Stimulated activated CD8-positive, alpha-beta memory T cell treated with anti-CD3 and anti-CD28 coated beads, Interleukin-4, amount 100 ng/mL, for 1 hour (primary cell): ENCODE data around the gene CD79B.
"Not testable (repeated sequence)": the region's sequence is repeated elsewhere in the genome, so short reads cannot be mapped to it uniquely, and the experiment has no call there.

Experiments used
- DNase-seq, 2 donors: peaks; one replicate each; pipeline ENCODE4 v3.0.0-alpha.2; 2020; ENCODE audit warnings: low read depth in 2 of 2, low spot score in 1 of 2

CD79B gene

DNA sequence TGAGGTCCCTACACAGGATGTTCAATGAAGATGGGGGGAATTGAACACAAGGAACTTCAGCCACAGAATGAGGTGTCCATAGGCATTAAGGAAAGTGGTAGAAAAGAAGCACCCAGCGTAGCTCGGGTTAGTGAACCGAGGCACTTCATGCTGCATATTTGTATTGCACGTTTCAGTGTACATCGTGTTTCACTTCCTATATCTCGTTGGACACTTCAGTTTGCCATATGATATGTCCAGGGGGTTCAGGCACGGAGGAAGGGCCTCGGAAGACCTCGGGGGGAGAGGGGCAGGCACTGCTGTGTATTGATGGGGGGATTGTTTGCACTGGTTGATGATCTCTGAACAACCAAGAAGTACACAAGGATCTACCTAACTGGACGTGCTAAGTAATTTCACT, 16.4 kb downstream of the CD79B start:
- not testable (repeated sequence) for DNase-seq

DNA sequence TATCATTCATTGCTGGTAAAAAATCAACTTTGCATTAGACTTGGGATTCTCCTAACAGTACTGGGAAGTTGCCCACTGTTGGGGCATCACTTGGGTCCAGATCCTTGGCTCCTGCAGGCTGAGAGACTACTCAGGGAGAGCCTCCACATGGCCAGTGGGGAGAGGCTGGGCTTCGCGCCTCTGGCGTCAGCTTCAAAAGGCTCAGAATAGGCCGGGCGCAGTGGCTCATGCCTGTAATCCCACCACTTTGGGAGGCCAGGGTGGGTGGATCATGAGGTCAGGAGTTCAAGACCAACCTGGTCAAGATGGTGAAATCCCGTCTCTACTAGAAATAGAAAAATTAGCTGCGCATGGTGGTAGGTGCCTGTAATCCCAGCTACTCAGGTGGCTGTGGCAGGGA, 17.7 kb downstream of the CD79B start:
- no peak for DNase-seq

DNA sequence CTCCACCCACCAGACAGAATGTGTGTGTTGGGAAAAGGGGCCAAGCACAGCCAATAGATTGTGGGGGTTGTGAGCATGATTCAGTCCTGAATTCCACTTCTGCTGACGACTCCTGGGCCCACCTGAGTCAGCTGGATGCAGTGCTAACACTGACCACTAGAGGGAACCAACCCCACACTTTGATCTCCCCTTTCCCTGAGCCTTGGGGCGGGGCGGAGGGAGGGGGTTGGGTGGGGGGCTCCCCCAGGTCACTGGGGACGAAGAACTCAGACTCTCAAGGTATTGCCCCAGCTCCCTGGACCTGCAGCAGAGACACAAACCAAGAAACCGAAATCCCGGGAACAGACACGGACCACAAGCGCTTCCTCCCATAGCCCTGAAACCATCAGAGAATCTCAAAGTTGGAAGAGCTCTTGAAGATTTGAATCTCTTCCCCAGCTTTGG, 20.5 kb downstream of the CD79B start:
- DNase-seq, result peak; percentile 44 to 47

DNA sequence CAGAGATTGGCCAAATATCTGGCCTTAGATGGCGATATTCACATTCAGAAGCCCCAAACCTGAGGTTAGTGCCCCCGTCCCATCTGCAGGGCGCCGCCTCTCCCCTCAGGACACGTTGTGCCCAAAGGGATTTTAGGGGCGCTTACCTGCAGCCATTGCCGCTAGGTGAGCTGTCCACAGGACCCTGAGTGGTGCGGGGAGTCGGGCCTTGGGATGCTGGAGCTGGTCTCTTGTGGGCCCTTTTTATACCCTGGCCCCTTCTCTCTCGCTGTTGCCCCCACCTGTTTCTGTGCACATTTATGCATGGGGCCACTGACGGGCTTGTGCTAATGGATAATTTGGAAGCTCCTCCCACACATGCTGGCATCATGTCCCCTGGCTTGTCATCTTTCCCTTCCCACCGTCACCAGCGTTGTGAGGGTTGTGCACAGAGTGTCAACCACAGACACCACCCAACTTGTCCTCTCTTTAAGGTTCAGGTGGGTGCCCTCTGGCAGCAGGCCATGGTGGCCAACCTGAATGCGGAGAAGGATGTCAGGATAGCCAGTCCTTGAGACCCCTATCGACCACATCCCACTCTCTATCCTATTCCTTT, 21.0 kb downstream of the CD79B start, which contains the start of gene CSHL1:
Gene CSHL1 (minus strand): TSS at position 218 of the 595 bp plus-strand sequence. CDS start 62 bp downstream, at position 156.
- no peak for DNase-seq

DNA sequence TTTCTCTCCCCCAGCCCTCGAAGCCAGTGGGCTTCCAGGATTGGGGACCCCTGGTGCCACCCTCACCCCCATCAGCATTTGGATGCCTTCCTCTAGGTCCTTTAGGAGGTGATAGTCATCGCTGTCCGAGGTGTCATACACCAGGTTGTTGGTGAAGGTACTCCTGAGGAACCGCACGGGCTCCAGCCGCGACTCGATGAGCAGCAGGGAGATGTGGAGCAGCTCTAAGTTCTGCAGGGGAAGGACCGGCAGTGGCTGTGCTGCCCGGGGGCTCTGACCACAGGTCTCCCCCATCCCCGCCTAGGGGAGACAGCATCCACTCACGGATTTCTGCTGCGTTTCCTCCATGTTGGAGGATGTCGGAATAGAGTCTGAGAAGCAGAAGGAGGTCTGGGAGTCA, 22.0 kb downstream of the CD79B start:
- no peak for DNase-seq

DNA sequence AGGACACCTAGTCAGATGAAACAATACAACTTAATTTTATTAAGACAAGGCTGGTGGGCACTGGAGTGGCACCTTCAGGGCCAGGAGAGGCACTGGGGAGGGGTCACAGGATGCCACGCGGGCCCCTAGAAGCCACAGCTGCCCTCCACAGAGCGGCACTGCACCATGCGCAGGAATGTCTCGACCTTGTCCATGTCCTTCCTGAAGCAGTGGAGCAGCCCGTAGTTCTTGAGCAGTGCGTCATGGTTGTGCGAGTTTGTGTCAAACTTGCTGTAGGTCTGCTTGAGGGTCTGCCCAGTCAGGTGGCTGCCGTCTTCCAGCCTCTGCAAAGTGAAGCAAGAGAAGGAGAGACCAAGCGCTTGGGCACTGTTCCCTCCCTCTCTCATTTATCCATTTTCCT, 22.5 kb downstream of the CD79B start:
- DNase-seq, result not testable (repeated sequence)

DNA sequence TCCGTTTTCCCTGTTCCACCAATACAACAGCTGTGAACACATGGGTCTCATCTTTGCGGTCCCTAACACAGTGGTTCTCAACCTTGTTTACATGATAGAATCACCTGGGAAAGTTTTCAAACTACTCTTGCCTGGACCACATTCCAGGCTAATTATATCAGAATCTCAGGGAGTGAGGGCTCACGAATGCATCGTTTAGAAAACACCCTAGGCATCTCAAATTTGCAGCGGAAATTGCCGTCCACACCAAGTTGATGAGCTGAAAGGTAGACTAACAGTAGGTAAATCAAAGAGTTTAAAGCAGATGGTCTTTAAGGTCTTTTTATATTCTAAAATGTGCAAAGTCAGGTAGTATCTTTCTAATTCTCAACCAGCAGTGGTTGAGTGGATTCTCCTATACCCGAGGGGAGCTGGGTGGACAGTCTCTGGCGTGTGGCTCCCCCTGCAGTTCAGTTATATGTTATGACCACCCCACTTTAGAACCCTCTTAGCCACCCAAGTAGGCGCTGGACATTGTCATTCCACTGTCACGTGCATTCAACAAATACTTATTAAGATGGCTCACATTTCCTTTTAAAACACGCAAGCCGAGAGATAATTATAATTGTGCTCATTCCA, 24.9 kb downstream of the CD79B start:
- not testable (repeated sequence) for DNase-seq

DNA sequence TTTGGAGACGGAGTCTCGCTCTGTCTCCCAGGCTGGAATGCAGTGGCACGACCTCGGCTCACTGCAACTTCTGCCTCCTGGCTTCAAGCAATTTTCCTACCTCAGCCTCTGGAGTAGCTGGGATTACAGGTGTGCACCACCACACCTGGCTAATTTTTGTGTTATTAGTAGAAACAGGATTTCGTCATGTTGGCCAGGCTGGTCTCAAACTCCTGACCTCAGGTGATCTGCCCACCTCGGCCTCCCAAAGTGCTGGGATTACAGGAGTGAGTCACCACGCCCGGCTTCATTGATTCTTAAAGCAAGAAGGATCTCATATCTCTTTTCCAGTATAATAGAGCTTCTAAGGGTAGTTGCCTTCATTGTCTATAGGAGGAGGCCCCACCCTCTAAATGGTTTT, 27.3 kb downstream of the CD79B start:
- DNase-seq, result not testable (repeated sequence)

DNA sequence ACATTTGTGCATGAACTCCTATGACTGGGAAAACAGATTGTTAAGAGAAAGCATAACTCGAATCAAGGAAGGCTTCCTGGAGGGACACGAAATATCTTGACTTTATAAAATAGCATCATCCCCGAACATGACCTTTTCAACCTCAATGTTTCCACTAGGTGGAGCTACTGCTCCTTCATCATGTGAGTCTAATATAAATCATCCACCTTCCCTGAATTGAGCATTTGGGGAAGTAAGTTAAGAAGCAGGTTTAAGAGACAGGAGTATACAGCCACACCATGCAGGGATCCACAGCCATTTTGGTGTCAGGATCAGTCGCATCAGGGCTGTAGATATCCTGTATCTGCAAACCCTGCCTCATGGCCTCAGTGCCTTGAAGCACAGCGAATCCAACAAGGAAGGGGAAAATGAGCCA, 28.3 kb downstream of the CD79B start:
- not testable (repeated sequence) for DNase-seq

DNA sequence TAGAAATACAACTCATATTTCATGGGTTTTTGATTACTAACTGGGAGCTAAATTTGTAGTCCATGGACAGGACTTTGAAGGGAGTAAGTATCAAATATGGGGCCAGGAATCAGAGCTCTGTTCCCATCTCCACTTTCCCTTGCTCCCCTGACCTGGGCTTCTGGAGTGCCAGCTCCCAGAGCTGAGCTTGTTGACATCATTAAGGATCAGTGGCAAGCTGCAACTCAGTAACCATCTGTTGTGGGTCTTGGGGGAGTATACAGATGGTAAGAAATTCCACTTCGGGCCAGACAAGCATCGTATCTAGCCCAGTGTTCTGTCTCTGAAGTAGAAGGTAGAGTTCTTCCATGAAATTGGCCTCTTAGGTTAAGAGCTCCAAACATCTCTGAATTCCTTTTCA, 30.2 kb downstream of the CD79B start:
- DNase-seq, result not testable (repeated sequence)

DNA sequence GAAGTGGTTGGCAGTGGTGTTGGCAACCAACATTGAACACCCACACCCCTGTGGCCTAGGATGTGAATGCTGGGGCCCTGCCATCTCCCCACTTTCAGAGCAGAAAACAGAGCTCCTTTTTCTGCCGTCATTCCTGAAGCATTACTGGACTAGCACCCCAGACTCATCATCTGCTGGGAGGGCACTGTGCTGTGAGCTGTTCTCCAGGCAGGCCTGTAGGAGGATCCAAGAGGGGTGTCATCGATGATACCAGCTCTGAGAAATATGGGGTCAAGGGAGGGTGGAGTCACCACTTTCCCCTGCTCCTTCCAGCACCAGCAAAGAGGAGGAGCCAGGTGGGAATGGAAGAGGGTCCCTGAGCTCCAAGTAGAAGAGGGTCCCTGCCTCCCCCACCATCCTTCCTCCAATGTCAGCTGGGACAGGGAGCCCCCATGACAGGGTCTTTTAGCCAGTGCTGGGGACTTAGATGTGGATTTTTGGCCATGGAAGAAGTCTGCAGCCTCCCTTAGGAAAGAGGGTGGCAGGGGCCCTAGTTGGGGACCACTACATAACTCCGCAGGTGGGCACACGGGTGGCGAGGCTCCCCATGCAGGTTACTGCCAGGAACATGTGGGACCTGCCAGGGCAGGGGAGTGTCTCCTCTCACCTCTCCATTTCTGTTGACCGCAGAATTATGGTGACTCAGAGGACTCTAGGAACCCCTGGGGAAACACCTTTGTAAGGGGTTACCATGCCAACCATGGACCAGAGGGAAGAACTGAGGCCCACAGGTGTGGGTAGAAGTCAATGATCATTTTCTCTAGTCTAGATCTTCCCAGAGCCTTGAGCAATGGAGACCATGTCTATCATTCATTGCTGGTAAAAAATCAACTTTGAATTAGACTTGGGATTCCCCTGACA, 33.0 kb downstream of the CD79B start:
- DNase-seq, result not testable (repeated sequence)

DNA sequence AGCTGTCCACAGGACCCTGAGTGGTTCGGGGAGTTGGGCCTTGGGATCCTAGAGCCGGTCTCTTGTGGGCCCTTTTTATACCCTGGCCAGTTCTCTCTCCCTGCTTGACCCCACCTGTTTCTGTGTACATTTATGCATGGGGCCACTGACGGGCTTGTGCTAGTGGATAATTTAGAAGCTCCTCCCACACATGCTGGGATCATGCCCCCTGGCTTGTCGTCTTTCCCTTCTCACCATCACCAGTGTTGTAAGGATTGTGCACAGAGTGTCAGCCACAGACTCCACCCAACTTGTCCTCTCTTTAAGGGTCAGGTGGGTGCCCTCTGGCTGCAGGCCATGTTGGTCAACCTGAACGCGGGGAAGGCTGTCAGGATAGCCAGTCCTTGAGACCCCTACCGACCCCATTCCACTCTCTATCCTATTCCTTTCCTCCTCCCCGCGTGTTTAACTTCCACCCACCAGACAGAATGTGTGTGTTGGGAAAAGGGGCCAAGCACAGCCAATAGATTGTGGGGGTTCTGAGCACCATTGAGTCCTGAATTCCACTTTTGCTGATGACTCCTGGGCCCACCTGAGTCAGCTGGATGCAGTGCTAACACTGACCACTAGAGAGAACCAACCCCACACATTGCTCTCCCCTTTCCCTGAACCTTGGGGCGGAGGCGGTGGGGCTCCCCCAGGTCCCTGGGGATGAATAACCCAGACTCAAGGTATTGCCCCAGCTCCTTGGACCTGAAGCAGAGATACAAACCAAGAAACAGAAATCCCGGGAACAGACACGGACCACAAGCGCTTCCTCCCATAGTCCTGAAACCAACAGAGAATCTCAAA, 35.4 kb downstream of the CD79B start, which contains the start of gene CSH1:
Gene CSH1 (minus strand): TSS at position 51 of the 831 bp plus-strand sequence. CDS start 63 bp downstream, outside the sequence.
- not testable (repeated sequence) for DNase-seq

DNA sequence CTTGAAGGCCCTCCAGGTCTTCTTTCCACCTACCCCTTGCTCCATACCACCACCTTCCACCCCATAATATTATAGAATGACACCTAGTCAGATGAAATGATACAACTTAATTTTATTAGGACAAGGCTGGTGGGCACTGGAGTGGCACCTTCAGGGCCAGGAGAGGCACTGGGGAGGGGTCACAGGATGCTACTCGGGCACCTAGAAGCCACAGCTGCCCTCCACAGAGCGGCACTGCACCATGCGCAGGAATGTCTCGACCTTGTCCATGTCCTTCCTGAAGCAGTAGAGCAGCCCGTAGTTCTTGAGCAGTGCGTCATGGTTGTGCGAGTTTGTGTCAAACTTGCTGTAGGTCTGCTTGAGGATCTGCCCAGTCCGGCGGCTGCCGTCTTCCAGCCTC, 37.3 kb downstream of the CD79B start:
- not testable (repeated sequence) for DNase-seq

DNA sequence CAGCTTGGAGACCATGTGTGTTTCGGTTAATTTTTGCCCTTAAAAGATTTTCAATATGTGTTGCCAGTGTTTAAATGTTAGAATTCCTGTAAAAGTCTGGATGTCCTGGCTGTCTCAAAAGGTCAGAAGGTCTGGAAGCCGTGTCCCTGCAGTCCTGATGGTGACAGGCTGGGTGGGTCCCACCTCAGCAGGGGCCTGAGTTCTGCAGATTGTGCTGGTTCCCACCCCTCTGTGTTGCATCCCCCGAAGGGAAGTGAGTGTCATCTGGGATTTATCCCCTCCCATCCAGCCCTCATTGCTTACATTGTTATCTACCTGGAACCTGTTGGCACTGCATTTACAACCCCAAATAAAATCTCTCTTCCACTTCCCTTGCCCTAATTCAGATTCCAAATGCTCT, 38.1 kb downstream of the CD79B start:
- not testable (repeated sequence) for DNase-seq

DNA sequence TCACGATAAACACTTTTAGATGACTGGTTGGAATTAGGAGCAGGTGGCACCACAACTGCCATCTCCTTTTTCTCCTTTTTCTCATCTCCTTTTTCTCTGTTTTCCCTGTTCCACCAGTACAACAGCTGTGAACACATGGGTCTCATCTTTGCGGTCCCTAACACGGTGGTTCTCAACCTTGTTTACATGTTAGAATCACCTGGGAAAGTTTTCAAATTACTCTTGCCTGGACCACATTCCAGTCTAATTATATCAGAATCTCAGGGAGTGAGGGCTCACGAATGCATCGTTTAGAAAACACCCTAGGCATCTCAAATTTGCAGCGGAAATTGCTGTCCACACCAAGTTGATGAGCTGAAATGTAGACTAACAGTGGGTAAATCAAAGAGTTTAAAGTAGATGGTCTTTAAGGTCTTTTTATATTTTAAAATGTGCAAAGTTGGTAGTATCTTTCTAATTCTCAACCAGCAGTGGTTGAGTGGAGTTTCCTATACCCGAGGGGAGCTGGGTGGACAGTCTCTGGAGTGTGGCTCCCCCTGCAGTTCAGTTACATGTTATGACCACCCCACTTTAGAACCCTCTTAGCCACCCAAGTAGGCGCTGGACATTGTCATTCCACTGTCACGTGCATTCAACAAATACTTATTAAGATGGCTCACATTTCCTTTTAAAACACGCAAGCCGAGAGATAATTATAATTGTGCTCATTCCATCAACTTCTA, 39.7 kb downstream of the CD79B start:
- not testable (repeated sequence) for DNase-seq

DNA sequence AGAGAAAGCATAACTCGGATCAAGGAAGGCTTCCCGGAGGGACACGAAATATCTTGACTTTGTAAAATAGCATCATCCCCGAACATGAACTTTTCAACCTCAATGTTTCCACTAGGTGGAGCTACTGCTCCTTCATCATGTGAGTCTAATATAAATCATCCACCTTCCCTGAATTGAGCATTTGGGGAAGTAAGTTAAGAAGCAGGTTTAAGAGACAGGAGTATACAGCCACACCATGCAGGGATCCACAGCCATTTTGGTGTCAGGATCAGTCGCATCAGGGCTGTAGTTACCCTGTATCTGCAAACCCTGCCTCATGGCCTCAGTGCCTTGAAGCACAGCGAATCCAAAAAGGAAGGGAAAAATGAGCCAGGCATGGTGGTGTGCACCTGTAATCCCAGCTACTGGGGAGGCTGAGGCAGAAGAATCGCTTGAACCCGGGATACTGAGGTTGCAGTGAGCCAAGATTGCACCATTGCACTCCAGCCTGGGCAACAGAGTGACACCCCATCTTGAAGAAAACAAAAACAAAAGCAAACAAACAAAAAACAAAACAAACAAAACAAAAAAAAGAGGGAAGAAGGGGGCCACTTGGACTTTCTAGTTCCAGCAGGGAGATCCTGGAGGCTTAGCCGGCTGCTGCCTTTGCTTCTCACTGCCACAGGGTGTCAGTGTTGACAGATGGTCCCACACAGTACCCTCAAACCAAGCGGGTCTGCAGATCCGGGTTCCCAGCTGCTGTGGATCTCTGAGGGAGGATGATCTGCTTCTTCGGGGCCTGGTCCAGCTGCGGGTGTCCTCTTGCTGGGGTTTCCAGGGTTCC, 42.9 kb downstream of the CD79B start:
- DNase-seq, result not testable (repeated sequence)

DNA sequence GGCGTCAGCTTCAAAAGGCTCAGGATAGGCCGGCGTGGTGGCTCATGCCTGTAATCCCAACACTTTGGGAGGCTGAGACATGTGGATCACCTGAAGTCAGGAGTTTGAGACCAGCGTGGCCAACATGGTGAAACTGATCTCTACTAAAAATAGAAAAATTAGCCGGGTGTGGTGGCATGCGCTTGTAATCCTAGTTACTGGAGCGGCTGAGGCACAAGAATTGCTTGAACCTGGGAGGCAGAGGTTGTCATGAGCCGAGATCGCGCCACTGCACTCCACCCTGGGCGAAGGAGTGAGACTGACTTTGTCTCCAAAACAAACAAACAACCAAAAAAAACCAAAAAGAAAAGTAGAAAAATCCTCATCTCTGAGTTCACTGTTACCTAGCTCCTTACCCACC, 47.0 kb downstream of the CD79B start:
- not testable (repeated sequence) for DNase-seq

DNA sequence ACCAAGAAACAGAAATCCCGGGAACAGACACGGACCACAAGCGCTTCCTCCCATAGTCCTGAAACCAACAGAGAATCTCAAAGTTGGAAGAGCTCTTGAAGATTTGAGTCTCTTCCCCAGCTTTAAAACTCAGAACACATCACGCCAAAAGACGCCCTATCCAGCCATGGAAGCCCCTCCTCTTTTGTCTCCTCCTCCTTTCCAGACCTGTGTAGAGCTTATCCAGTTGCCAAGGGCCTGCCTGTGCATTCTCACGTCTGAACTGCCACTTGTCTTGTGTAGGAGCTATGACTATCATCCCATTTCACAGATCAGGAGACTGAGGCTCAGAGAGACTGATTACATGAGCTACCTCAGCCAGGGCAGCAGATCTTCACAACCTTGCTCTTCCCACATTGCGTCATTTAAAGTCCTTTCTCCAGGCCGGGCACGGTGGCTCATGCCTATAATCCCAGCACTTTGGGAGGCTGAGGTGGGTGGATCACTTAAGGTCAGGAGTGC, 49.5 kb downstream of the CD79B start:
- not testable (repeated sequence) for DNase-seq
